GM12892 (cell line): ENCODE results near the gene STX3.

Source experiments
- POLR2A ChIP-seq: IDR thresholded peaks from 2 replicates; pipeline ENCODE4 v1.6.1; 2011; ENCODE audit warnings: low read depth, low read length, control low read depth
- POLR2AphosphoS5 ChIP-seq: IDR thresholded peaks from 2 replicates; pipeline ENCODE4 v1.6.1; 2011; ENCODE audit warnings: low read depth, low read length, control low read depth

DNA sequence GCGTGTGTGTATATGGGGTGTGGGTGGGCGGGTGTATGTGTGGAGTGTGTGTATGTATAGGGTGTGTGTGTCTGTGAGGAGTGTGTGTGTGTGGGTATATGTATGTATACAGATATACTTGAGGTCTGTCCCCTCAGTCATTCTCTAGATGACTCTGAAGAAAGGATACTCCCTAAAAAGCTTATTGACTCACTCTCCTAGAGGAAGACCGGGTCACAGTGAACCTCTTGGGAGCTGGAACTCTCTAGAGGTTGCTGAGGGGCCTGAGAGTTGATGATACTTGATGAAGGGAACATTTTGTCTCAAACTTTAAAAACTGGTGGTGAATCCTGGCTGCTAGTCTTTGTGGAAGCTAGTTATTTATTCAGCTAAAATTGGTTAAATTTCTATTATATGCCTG is 15.1 kb downstream of the STX3 start:
- TF ChIP-seq POLR2A (no peak), POLR2AphosphoS5 (no peak)
